ENCODE results near the gene GREM2.

- TF ChIP-seq, protein P1, sequence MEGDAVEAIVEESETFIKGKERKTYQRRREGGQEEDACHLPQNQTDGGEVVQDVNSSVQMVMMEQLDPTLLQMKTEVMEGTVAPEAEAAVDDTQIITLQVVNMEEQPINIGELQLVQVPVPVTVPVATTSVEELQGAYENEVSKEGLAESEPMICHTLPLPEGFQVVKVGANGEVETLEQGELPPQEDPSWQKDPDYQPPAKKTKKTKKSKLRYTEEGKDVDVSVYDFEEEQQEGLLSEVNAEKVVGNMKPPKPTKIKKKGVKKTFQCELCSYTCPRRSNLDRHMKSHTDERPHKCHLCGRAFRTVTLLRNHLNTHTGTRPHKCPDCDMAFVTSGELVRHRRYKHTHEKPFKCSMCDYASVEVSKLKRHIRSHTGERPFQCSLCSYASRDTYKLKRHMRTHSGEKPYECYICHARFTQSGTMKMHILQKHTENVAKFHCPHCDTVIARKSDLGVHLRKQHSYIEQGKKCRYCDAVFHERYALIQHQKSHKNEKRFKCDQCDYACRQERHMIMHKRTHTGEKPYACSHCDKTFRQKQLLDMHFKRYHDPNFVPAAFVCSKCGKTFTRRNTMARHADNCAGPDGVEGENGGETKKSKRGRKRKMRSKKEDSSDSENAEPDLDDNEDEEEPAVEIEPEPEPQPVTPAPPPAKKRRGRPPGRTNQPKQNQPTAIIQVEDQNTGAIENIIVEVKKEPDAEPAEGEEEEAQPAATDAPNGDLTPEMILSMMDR (IDR thresholded peaks at IDR 0.05), result no peak
- TF ChIP-seq, protein P2, sequence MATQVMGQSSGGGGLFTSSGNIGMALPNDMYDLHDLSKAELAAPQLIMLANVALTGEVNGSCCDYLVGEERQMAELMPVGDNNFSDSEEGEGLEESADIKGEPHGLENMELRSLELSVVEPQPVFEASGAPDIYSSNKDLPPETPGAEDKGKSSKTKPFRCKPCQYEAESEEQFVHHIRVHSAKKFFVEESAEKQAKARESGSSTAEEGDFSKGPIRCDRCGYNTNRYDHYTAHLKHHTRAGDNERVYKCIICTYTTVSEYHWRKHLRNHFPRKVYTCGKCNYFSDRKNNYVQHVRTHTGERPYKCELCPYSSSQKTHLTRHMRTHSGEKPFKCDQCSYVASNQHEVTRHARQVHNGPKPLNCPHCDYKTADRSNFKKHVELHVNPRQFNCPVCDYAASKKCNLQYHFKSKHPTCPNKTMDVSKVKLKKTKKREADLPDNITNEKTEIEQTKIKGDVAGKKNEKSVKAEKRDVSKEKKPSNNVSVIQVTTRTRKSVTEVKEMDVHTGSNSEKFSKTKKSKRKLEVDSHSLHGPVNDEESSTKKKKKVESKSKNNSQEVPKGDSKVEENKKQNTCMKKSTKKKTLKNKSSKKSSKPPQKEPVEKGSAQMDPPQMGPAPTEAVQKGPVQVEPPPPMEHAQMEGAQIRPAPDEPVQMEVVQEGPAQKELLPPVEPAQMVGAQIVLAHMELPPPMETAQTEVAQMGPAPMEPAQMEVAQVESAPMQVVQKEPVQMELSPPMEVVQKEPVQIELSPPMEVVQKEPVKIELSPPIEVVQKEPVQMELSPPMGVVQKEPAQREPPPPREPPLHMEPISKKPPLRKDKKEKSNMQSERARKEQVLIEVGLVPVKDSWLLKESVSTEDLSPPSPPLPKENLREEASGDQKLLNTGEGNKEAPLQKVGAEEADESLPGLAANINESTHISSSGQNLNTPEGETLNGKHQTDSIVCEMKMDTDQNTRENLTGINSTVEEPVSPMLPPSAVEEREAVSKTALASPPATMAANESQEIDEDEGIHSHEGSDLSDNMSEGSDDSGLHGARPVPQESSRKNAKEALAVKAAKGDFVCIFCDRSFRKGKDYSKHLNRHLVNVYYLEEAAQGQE (IDR thresholded peaks at IDR 0.05; ENCODE audit: insufficient read depth in 1 of 2, low read depth in 2 of 2, low read length in 1 of 2), result no peak
- no peak for TF ChIP-seq POLR2AphosphoS5 (IDR thresholded peaks at IDR 0.05; ENCODE audit: low read depth, low read length)
These were observed 4.1 kb upstream of the GREM2 start for GRCh38 chr1:240616018-240616417.
